Naive thymus-derived CD4-positive, alpha-beta T cell (primary cell): ENCODE data around the gene SRPRB. TPM values are rescaled to one million over a fixed set of nuclear protein-coding genes. Genes with fewer than 3 reads are reported as not detected.

Source experiments
- ATAC-seq: fragments of 150-1000 bp; cut with Tn5 transposase; 2 replicates; pipeline ENCODE4 v1.10.0; 2021; ENCODE audit warnings: mild to moderate bottlenecking, moderate library complexity
- CTCF ChIA-PET: fragments of 350-600 bp; sonication (Branson Sonifier 250); formaldehyde crosslinking; loops from one replicate; lab custom pipeline; 2021; ENCODE audit warnings: antibody characterized with exemption; lab: Charles Lee
- POLR2A ChIA-PET: fragments of 350-600 bp; sonication (Branson Sonifier 250); formaldehyde crosslinking; loops from one replicate; lab custom pipeline; 2021; ENCODE audit warnings: antibody characterized with exemption, inconsistent platforms; lab: Charles Lee
- DNase-seq, 9 donors: peaks; one replicate each; pipeline versions ENCODE4 v3.0.0 to v3.0.0-alpha.2; 2020 to 2022; ENCODE audit warnings: mixed read lengths in 1 of 9
- H3K27ac ChIP-seq: one replicate; pipeline ENCODE4 v1.7.0; 2013; ENCODE audit warnings: mild to moderate bottlenecking, low read depth, low read length, moderate library complexity
- H3K27me3 ChIP-seq, 2 donors: one replicate each; pipeline ENCODE4 v1.7.0; 2013; ENCODE audit warnings: low read length in 2 of 2, mild to moderate bottlenecking in 2 of 2, moderate library complexity in 2 of 2; ENCODE audit not compliant: control insufficient read depth in 2 of 2, insufficient read depth in 2 of 2
- H3K36me3 ChIP-seq, 3 experiments: 1 replicate in 2 of 3; 2 replicates in 1 of 3; pipeline ENCODE4 v1.7.0; 2013; ENCODE audit warnings: low read length in 3 of 3, mild to moderate bottlenecking in 3 of 3, moderate library complexity in 1 of 3; ENCODE audit not compliant: insufficient read depth in 3 of 3, control insufficient read depth in 2 of 3
- H3K4me1 ChIP-seq, 2 donors: one replicate each; pipeline ENCODE4 v1.7.0; 2013; ENCODE audit warnings: low read length in 2 of 2, mild to moderate bottlenecking in 2 of 2, moderate library complexity in 1 of 2; ENCODE audit not compliant: control insufficient read depth in 2 of 2, insufficient read depth in 2 of 2
- H3K4me3 ChIP-seq: 2 replicates; pipeline ENCODE4 v1.7.0; 2013; ENCODE audit warnings: mild to moderate bottlenecking, low read length
- H3K9me3 ChIP-seq, 3 experiments: 1 replicate in 2 of 3; 2 replicates in 1 of 3; pipeline ENCODE4 v1.7.0; 2013; ENCODE audit warnings: low read length in 3 of 3; ENCODE audit not compliant: control insufficient read depth in 2 of 3
- H3K27ac Mint-ChIP-seq, 9 donors: one replicate each; pipeline ENCODE4 v1.8.0; 2020 to 2022; ENCODE audit warnings: mixed read lengths in 9 of 9, mild to moderate bottlenecking in 8 of 9, moderate library complexity in 5 of 9, inconsistent platforms in 2 of 9
- H3K27me3 Mint-ChIP-seq, 5 donors: one replicate each; pipeline ENCODE4 v1.8.0; 2021 to 2022; ENCODE audit warnings: mixed read lengths in 5 of 5, mild to moderate bottlenecking in 1 of 5
- H3K36me3 Mint-ChIP-seq, 5 donors: one replicate each; pipeline ENCODE4 v1.8.0; 2020 to 2022; ENCODE audit warnings: mixed read lengths in 5 of 5, mild to moderate bottlenecking in 3 of 5, inconsistent platforms in 1 of 5
- H3K4me1 Mint-ChIP-seq, 7 donors: one replicate each; pipeline ENCODE4 v1.8.0; 2020 to 2022; ENCODE audit warnings: mixed read lengths in 7 of 7, mild to moderate bottlenecking in 3 of 7, inconsistent platforms in 1 of 7
- H3K4me3 Mint-ChIP-seq, 10 donors: one replicate each; pipeline ENCODE4 v1.8.0; 2020 to 2022; ENCODE audit warnings: mild to moderate bottlenecking in 10 of 10, mixed read lengths in 10 of 10, moderate library complexity in 6 of 10, inconsistent platforms in 2 of 10
- H3K9me3 Mint-ChIP-seq, 11 donors: one replicate each; pipeline ENCODE4 v1.8.0; 2020 to 2022; ENCODE audit warnings: mixed read lengths in 11 of 11, mild to moderate bottlenecking in 4 of 11, inconsistent platforms in 1 of 11, moderate library complexity in 1 of 11
- intact Hi-C, 2 donors: fragments of 100-400 bp; cut with micrococcal nuclease; formaldehyde crosslinking; loops; one replicate each; pipeline ENCODE4 v1.15.1; 2023
- polyA plus RNA-seq, 2 donors: library from polyadenylated mRNA; unstranded; fragments of 300-500 nt; fragmentation: Illumina TruSeq; gene quantifications; one replicate each; pipeline ENCODE4 v1.2.3, GENCODE V29; 2021
- total RNA-seq, 6 experiments: library from RNA in 5 of 6; stranded (reverse) in 5 of 6; gene quantifications; 1 replicate in 5 of 6; 2 replicates in 1 of 6; pipeline ENCODE4 v1.2.3 and lab custom pipeline; 2021 to 2026

SRPRB gene
- total and polyA plus RNA-seq, 7 experiments from 2014 or later, result 27.4 to 63.3 (median 37.4) TPM

DNA sequence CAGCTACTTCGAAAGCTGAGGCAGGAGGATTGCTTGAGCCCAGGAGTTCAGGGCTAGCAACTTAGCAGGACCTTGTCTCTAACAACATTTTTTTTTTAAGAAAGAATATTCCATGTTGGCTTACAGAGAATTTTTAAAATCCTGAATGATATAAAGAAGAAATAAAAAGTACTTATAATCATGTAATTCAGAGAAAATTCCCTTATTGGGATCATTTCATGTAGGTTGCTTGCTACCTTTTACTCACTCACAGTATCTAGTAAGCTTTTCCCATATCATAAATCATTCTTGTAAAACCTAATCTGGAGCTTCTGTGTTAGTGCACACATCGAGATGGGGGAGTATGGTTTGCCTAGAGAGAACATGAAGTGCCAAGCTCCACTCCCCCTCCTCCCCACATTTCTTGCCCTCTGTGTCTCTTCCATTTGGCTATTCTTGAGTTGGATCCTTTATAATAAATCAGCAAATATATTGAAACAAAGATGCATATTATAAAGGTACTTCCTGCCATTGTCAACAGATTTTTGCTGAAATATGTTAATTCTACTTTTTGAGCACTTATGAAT is 45.8 kb upstream of the SRPRB start:
- Histone ChIP-seq H3K4me3 (no peak overlapping the region), H3K9me3 (no peaks in the 10 kb centered on the region), H3K4me1 (no peaks in the 10 kb centered on the region), H3K36me3 (no peaks in the 10 kb centered on the region), H3K27me3 (no peaks in the 10 kb centered on the region), H3K27ac (no peak overlapping the region)
- no peak for ATAC-seq
- Mint-ChIP-seq H3K9me3 (no peaks in the 10 kb centered on the region), H3K4me1 (no peaks in the 10 kb centered on the region), H3K4me3 (no peak overlapping the region), H3K27me3 (peaks cover 0 to 20% (median 4%) of the 10 kb centered on the region in 5 donors), H3K36me3 (no peaks in the 10 kb centered on the region), H3K27ac (no peak overlapping the region)
- intact Hi-C loops, result no loop called here
- CTCF ChIA-PET, result no interaction called here
- no peak for DNase-seq
- POLR2A ChIA-PET, result no interaction called here

DNA sequence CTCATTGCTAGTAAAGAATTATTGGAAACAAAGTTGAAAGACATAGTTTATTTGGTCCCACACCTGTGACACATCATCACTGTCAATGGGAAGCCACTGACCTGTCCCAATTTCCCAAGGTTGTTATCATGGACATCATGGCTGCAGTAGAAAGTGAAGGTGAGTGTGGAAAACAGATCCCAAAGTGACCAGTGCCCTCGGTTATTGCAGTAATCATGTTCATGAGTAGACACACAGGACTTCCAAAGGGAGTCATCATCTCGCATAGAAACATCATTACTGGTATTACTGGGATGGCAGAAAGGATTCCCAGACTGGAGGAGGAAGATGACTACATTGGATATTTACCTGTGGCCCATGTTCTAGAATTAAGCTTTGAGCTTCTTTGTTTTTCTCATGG is 44.7 kb upstream of the SRPRB start:
- no peak overlapping the region for H3K4me3 ChIP-seq
- no peaks in the 10 kb centered on the region for H3K27me3 ChIP-seq
- no peaks in the 10 kb centered on the region for H3K4me1 ChIP-seq
- Mint-ChIP-seq H3K27ac (no peak overlapping the region), H3K36me3 (no peaks in the 10 kb centered on the region), H3K9me3 (no peaks in the 10 kb centered on the region), H3K27me3 (peaks cover 0 to 23% (median 4%) of the 10 kb centered on the region in 5 donors), H3K4me1 (no peaks in the 10 kb centered on the region), H3K4me3 (no peak overlapping the region)
- DNase-seq (no peak), ATAC-seq (no peak)
- POLR2A ChIA-PET, result no interaction called here
- no peak overlapping the region for H3K27ac ChIP-seq
- CTCF ChIA-PET, result no interaction called here
- no peaks in the 10 kb centered on the region for H3K9me3 ChIP-seq
- intact Hi-C loops, result no loop called here
- no peaks in the 10 kb centered on the region for H3K36me3 ChIP-seq

DNA sequence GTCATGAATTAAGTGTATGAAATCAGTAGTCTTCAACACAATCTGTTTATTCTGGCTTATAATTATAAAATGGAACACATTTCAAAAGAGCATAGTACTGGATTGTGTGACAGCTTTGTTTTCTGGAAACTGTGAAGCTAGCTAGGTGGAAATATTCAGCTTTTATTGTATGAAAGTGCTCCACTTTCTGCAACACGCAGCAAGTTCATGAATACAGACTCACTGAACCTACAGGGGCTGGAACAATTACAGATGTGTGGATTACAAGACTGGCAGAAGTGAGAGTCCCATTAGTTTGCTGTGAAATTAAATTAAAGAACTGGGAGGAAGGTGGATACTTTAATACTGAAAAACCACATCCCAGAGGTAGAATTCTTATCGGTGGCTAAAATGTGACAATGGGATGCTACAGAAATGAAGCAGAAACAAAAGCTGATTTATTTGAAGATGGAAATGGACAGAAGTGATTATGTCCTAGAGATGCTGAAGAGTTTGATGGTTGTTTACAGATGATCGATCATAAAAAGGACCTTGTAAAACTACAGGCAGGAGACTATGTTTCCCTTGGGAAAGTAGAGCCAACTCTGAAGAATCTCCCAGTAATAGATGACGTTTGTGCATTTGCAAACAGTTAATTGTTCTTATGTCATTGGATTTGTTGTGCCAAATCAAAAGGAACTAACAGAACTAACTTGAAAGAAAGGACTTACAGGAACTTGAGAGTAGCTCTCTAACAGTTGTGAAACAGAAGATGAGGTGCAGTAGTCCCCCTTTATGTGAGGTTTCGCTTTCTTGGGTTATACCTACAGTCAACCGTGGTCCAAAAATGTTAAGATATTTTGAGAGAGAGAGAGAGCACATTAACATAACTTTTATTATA is 43.8 kb upstream of the SRPRB start:
- CTCF ChIA-PET, result no interaction called here
- H3K9me3 ChIP-seq, result no peaks in the 10 kb centered on the region

DNA sequence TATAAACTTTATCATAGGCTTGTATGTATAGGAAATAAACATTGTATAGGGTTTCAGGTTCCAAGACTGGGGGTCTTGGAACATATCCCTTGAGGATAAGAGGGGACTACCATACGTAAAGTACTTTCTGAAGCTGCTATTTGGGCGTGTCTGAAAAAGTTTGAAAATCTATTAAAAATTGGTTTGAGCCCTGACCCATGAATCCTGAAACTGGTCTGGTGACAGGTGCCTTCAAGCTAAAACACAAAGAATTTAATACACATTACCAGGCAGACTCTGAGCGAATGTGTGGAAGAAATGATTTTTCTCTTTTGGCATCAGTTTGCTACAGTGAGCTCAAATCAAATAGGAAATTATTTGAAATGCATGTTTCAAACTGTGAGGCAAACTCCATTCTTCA is 43.1 kb upstream of the SRPRB start:
- H3K9me3 Mint-ChIP-seq, result no peaks in the 10 kb centered on the region

More for the DNA sequence above, 43.8 kb upstream of the SRPRB start:
- POLR2A ChIA-PET, result no interaction called here
- Mint-ChIP-seq H3K27me3 (peaks cover 0 to 24% (median 7%) of the 10 kb centered on the region in 5 donors), H3K9me3 (no peaks in the 10 kb centered on the region), H3K27ac (no peak overlapping the region), H3K4me1 (no peaks in the 10 kb centered on the region), H3K36me3 (no peaks in the 10 kb centered on the region), H3K4me3 (no peak overlapping the region)
- ATAC-seq, result no peak
- Histone ChIP-seq H3K4me3 (no peak overlapping the region), H3K27me3 (no peaks in the 10 kb centered on the region), H3K4me1 (no peaks in the 10 kb centered on the region), H3K27ac (no peak overlapping the region), H3K36me3 (no peaks in the 10 kb centered on the region)
- intact Hi-C loops, result no loop called here
- no peak for DNase-seq

DNA sequence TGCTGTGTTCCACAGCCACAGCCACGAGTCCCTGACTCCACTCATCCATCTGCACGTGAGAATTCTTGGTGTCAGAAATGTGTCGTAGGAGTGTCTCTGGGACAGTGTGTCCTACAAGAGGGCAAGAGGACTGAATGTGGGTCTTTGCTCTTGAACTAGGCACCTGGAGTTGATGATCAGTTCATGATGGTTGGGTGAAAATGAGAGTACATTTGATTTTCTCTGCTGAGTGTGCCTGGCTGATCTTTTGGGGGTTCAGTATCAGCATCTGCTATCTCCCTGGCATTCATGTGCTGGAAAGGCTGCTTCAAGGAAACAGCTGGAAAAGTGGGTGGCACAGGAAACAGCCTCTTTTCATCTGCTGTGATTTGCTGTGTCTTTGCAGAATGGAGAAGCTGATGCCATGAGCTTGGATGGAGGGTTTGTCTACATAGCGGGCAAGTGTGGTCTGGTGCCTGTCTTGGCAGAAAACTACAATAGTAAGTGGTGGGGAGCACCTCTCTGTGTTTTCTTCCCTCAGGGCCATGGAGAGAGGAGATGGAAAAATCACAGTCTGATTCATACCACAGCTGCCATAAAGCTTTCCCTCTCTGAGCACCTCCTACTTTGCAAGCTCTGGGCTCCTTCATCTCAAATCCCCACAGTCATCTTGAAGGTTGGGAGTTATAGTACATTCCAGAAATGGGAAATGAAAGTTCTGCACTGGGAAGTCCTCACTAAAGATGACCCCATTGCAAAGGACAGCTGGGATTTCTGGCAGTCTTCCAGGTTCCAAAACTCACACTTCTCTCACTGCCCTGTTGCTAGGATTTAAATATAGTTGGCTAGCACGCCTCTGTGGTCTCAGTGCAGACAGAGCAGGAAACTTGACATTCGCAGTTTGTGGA is 41.6 kb upstream of the SRPRB start:
- no peaks in the 10 kb centered on the region for H3K4me1 Mint-ChIP-seq
- intact Hi-C loops, result no loop called here
- no peak overlapping the region for H3K27ac ChIP-seq
- H3K27ac Mint-ChIP-seq, result no peak overlapping the region
- DNase-seq, result no peak
- H3K4me3 Mint-ChIP-seq, result no peak overlapping the region
- H3K36me3 ChIP-seq, result no peaks in the 10 kb centered on the region
- ChIA-PET CTCF (interaction anchor here (0.5 to 0.7 kb wide), 3 partner anchors 97 to 1706 kb away, joined by 3 to 4 read pairs (median 3); no protein-coding TSS in a partner anchor), POLR2A (no interaction called here)
- no peaks in the 10 kb centered on the region for H3K4me1 ChIP-seq
- no peaks in the 10 kb centered on the region for H3K36me3 Mint-ChIP-seq
- H3K9me3 Mint-ChIP-seq, result no peaks in the 10 kb centered on the region
- ATAC-seq, result no peak
- peaks cover 0 to 24% (median 7%) of the 10 kb centered on the region in 5 donors for H3K27me3 Mint-ChIP-seq
- H3K9me3 ChIP-seq, result no peaks in the 10 kb centered on the region
- H3K4me3 ChIP-seq, result no peak overlapping the region
- no peaks in the 10 kb centered on the region for H3K27me3 ChIP-seq

More for the DNA sequence above, 43.1 kb upstream of the SRPRB start:
- Histone ChIP-seq H3K27me3 (no peaks in the 10 kb centered on the region), H3K27ac (no peak overlapping the region), H3K36me3 (no peaks in the 10 kb centered on the region), H3K4me1 (no peaks in the 10 kb centered on the region), H3K9me3 (no peaks in the 10 kb centered on the region), H3K4me3 (no peak overlapping the region)
- no peak for DNase-seq
- POLR2A ChIA-PET, result no interaction called here
- no peak overlapping the region for H3K4me3 Mint-ChIP-seq
- H3K27me3 Mint-ChIP-seq, result peaks cover 0 to 24% (median 7%) of the 10 kb centered on the region in 5 donors
- CTCF ChIA-PET, result no interaction called here
- H3K4me1 Mint-ChIP-seq, result no peaks in the 10 kb centered on the region
- no peak overlapping the region for H3K27ac Mint-ChIP-seq
- no peaks in the 10 kb centered on the region for H3K36me3 Mint-ChIP-seq
- intact Hi-C loops, result no loop called here
- no peak for ATAC-seq

DNA sequence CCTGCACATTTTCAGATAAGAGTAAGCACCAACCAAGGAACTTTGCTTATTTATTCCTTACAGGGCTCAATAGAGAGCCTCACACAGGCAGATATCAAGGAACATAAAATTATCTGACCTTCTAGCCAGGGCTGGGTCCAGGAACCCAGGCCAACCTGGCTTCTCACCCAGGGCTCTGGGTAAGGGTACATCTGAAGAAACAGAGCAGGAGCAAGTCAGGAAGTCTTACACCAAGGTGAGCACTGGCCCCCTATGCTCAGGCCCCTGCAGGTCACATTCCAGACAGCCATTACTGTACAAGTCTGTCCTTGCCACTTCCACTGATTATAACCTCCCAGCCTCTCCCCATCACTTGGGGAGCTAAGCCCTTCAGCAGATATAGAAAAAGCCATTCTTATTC is 40.4 kb upstream of the SRPRB start:
- H3K4me3 ChIP-seq, result no peak overlapping the region
- no peak overlapping the region for H3K27ac ChIP-seq
- H3K4me1 Mint-ChIP-seq, result no peaks in the 10 kb centered on the region
- ATAC-seq (no peak), DNase-seq (no peak)
- H3K36me3 ChIP-seq, result no peaks in the 10 kb centered on the region
- intact Hi-C loops, result no loop called here
- ChIA-PET POLR2A (no interaction called here), CTCF (no interaction called here)
- H3K27me3 Mint-ChIP-seq, result peaks cover 0 to 24% (median 7%) of the 10 kb centered on the region in 5 donors
- H3K9me3 ChIP-seq, result no peaks in the 10 kb centered on the region
- H3K4me1 ChIP-seq, result no peaks in the 10 kb centered on the region
- H3K9me3 Mint-ChIP-seq, result no peaks in the 10 kb centered on the region
- no peak overlapping the region for H3K27ac Mint-ChIP-seq
- H3K36me3 Mint-ChIP-seq, result no peaks in the 10 kb centered on the region
- H3K4me3 Mint-ChIP-seq, result no peak overlapping the region
- H3K27me3 ChIP-seq, result no peaks in the 10 kb centered on the region
